Smooth muscle cell (in vitro differentiated cells): ENCODE data around the gene MRC2. TPM values are rescaled to one million over a fixed set of nuclear protein-coding genes. Genes with fewer than 3 reads are reported as not detected.

ENCODE experiments used
- DNase-seq: peaks from one replicate; lab custom pipeline; 2025; ENCODE audit not compliant: unreplicated experiment; lab: John Stamatoyannopoulos, UW
- H2AFZ ChIP-seq: fragments of 200-600 bp; sonication (generic); 2 replicates; pipeline ENCODE4 v1.6.0; 2016; ENCODE audit warnings: antibody characterized with exemption, low read depth, mild to moderate bottlenecking
- H3F3A ChIP-seq: fragments of 200-600 bp; sonication (generic); 2 replicates; pipeline ENCODE4 v1.6.0; 2017; ENCODE audit warnings: antibody characterized with exemption, low read depth
- H3K27ac ChIP-seq: fragments of 200-600 bp; sonication (generic); 2 replicates; pipeline ENCODE4 v1.5.1; 2016; ENCODE audit warnings: low read depth, mild to moderate bottlenecking
- H3K27me3 ChIP-seq: fragments of 200-600 bp; sonication (generic); 2 replicates; pipeline ENCODE4 v1.6.1; 2016; ENCODE audit warnings: low read depth, mild to moderate bottlenecking
- H3K36me3 ChIP-seq: fragments of 200-600 bp; sonication (generic); 2 replicates; pipeline ENCODE4 v1.5.1; 2016; ENCODE audit warnings: low read depth
- H3K4me1 ChIP-seq: fragments of 200-600 bp; sonication (generic); 2 replicates; pipeline ENCODE4 v1.5.1; 2016; ENCODE audit warnings: low read depth
- H3K4me2 ChIP-seq: fragments of 200-600 bp; sonication (generic); 2 replicates; pipeline ENCODE4 v1.6.0; 2016; ENCODE audit warnings: mild to moderate bottlenecking
- H3K4me3 ChIP-seq: fragments of 200-600 bp; sonication (generic); 2 replicates; pipeline ENCODE4 v1.5.1; 2016; ENCODE audit warnings: mild to moderate bottlenecking
- H3K79me2 ChIP-seq: fragments of 200-600 bp; sonication (generic); 2 replicates; pipeline ENCODE4 v1.6.0; 2016; ENCODE audit warnings: low read depth, mild to moderate bottlenecking
- H3K9ac ChIP-seq: fragments of 200-600 bp; sonication (generic); 2 replicates; pipeline ENCODE4 v1.6.0; 2016; ENCODE audit warnings: low read depth
- H3K9me3 ChIP-seq: fragments of 200-600 bp; sonication (generic); replicated peaks from 2 replicates; pipeline ENCODE4 v1.5.1; 2016; ENCODE audit warnings: low read depth
- H4K20me1 ChIP-seq: fragments of 200-600 bp; sonication (generic); 2 replicates; pipeline ENCODE4 v1.6.0; 2016; ENCODE audit warnings: low read depth
- CTCF ChIP-seq: fragments of 200-600 bp; sonication (generic); IDR thresholded peaks from 2 replicates; pipeline ENCODE4 v1.5.1; 2017; ENCODE audit warnings: borderline replicate concordance, mild to moderate bottlenecking, antibody characterized with exemption; ENCODE audit not compliant: insufficient read depth, poor library complexity, severe bottlenecking
- WGBS: methylation state at CpG from one replicate; pipeline ENCODE4 v1.1.7; 2016; ENCODE audit warnings: low lambda C conversion rate; 5-methylcytosine and 5-hydroxymethylcytosine counted together
- polyA plus RNA-seq: library from polyadenylated mRNA; unstranded; fragments of >200 nt; fragmentation: Nextera tagmentation; extraction: Ambion mirVana; gene quantifications from 2 replicates; pipeline ENCODE4 v1.2.1, GENCODE V29; 2016
- total RNA-seq: library from RNA; depleted of rRNA; stranded (reverse); fragments of >200 nt; gene quantifications from 2 replicates; pipeline ENCODE4 v1.2.3, GENCODE V29; 2014

The MRC2 gene
- total and polyA plus RNA-seq, 2 experiments from 2014 or later, result 177 to 489 TPM

DNA sequence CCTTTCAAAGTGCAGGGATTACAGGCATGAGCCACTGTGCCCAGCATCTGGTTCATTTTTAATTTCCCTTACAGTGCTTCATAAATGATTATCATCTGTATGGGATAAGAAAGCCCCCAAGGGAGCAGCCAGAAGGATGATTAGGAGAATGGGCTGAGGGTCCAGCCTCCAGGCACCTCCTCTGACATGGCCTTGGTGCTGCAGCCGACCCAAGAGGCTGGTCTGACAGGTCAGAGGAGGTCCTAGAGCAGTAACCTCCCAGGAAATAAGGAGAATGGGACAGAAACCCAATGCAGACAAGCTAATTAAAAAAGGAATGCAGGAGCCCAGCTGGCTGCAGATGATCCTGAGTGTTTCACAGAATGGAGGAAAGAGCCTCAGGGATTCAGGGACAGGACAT is 29.0 kb downstream of the MRC2 start:
- Histone ChIP-seq H3K4me1 (peaks cover 31% of the 10 kb centered on the region), H4K20me1 (peaks cover 100% of the 10 kb centered on the region), H2AFZ (no peak overlapping the region), H3K9ac (no peak overlapping the region), H3F3A (peaks cover 13% of the 10 kb centered on the region), H3K79me2 (peaks cover 70% of the 10 kb centered on the region), H3K4me3 (no peak overlapping the region), H3K9me3 (no peaks in the 10 kb centered on the region), H3K4me2 (no peak overlapping the region), H3K27ac (no peak overlapping the region), H3K36me3 (no peaks in the 10 kb centered on the region), H3K27me3 (no peaks in the 10 kb centered on the region)
- TF ChIP-seq CTCF, result no peak
- WGBS, result 73% methylated on average over 1 of the region's 1 CpG
- no peak for DNase-seq

DNA sequence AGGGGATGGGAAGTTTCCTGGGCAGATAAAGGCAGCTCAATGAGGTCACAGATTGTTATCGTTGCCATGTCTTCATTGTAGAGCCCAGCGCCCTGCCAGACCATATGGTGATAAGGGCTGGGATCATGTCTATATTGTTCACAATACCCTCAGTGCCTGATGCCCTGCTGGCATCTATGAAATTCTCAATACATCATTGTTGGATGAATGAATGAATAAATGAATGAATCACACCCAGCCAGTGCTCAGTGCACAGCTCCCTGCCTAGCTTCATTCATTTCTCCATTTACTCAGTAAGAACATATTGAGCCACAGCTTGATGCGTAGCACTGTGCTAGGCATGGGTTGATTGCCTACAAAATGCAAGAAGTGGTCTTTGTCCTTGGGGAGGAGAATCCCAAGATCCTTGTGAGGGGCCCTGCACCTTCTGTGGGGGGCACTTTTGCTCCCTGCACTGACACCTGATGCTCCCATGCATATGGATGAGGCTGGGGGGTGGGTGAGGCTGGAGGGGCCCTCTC is 29.7 kb downstream of the MRC2 start:
- no peaks in the 10 kb centered on the region for H3K36me3 ChIP-seq
- no peaks in the 10 kb centered on the region for H3K9me3 ChIP-seq
- peaks cover 6% of the 10 kb centered on the region for H3F3A ChIP-seq
- TF ChIP-seq CTCF, result no peak
- peaks cover 72% of the 10 kb centered on the region for H3K79me2 ChIP-seq
- H3K27ac ChIP-seq, result no peak overlapping the region
- DNase-seq, result no peak
- peaks cover 100% of the 10 kb centered on the region for H4K20me1 ChIP-seq
- 90% methylated on average over 3 of the region's 3 CpGs for WGBS
- no peak overlapping the region for H3K4me2 ChIP-seq
- no peak overlapping the region for H3K9ac ChIP-seq
- H3K27me3 ChIP-seq, result no peaks in the 10 kb centered on the region
- peaks cover 23% of the 10 kb centered on the region for H3K4me1 ChIP-seq
- no peak overlapping the region for H3K4me3 ChIP-seq
- no peak overlapping the region for H2AFZ ChIP-seq

DNA sequence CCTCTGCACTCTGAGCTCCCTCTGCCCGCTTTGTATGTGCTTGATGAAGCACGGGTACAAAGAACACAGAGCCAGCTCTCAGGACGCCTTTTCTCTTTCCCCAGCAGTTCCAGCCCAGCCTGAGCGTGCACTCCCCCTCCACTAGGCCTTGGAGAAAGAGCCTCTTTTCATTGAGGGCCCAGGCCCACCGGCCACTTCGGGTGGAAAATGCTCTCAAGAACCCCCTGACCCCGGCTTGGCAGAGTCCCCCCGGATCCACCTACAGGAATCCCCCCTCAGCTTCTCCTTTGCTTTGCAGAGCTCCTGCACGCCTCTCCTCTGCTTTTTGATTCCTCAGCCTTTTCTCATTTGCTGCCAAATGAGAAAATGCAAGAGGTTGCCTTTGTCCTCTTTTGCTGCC is 30.2 kb downstream of the MRC2 start:
- H3K9ac ChIP-seq, result no peak overlapping the region
- no peaks in the 10 kb centered on the region for H3K9me3 ChIP-seq
- peaks cover 22% of the 10 kb centered on the region for H3K4me1 ChIP-seq
- no peak overlapping the region for H3K4me2 ChIP-seq
- H3K27me3 ChIP-seq, result no peaks in the 10 kb centered on the region
- peaks cover 100% of the 10 kb centered on the region for H4K20me1 ChIP-seq
- TF ChIP-seq CTCF, result no peak
- no peak overlapping the region for H3K27ac ChIP-seq
- DNase-seq, result no peak
- H3F3A ChIP-seq, result peaks cover 6% of the 10 kb centered on the region
- no peak overlapping the region for H2AFZ ChIP-seq
- peaks cover 77% of the 10 kb centered on the region for H3K79me2 ChIP-seq
- no peak overlapping the region for H3K4me3 ChIP-seq
- 98% methylated on average over 9 of the region's 9 CpGs for WGBS
- no peaks in the 10 kb centered on the region for H3K36me3 ChIP-seq
